HCT116 (cell line): ENCODE results near the gene MRPL42. TPM values are rescaled to one million over a fixed set of nuclear protein-coding genes. Genes with fewer than 3 reads are reported as not detected.

Experiments used
- ATAC-seq: fragments of 200-7000 bp; cut with Tn5 transposase; 2 replicates; pipeline ENCODE4 v1.9.1; 2020; ENCODE audit warnings: mild to moderate bottlenecking, moderate library complexity
- BruUV-seq: library from RNA; stranded (reverse); fragments of 400-500 nt; replicated peaks from 2 replicates; lab custom pipeline; 2021; lab: Mats Ljungman, UMichigan
- CTCF ChIA-PET: fragments of 300-600 bp; sonication (Branson Sonifier 250); formaldehyde crosslinking; loops from one replicate; lab custom pipeline; 2021; ENCODE audit warnings: antibody characterized with exemption; lab: Charles Lee
- POLR2A ChIA-PET: fragments of 300-600, 350-600 bp; sonication (Branson Sonifier 250); formaldehyde crosslinking; loops from one replicate; lab custom pipeline; 2021; ENCODE audit warnings: antibody characterized with exemption; lab: Charles Lee
- RAD21 ChIA-PET, 2 experiments: fragments of 300-600 bp; sonication (Branson Sonifier 250); formaldehyde crosslinking; loops; one replicate each; lab custom pipeline; 2023; ENCODE audit warnings: low total read pairs in 2 of 2; ENCODE audit not compliant: uncharacterized antibody in 2 of 2, unreplicated experiment in 2 of 2, low non-redundant PET in 1 of 2; lab: Charles Lee
- DNase-seq: peaks from one replicate; pipeline ENCODE4 v3.0.0-alpha.2; 2010; ENCODE audit warnings: low read depth, low spot score
- H2AFZ ChIP-seq: fragments of 200-600 bp; shearing (Covaris generic), sonication (generic); 2 replicates; pipeline ENCODE4 v1.6.1; 2017; ENCODE audit warnings: low read depth, mixed run types, mixed read lengths, antibody characterized with exemption, low read length; ENCODE audit not compliant: poor library complexity, severe bottlenecking
- H3K27ac ChIP-seq: 2 replicates; pipeline ENCODE4 v1.5.1; 2012; ENCODE audit warnings: low read depth, low read length
- H3K27me3 ChIP-seq: fragments of 200-600 bp; sonication (generic); 2 replicates; pipeline ENCODE4 v1.6.1; 2016; ENCODE audit warnings: mixed run types, low read length, mixed read lengths; ENCODE audit not compliant: insufficient read depth
- H3K36me3 ChIP-seq, 2 experiments: fragments of 200-500 bp in 1 of 2; fragments of 200-600 bp in 1 of 2; sonication (Bioruptor generic) in 1 of 2; sonication (generic) in 1 of 2; 2 replicates each; pipeline versions ENCODE4 v1.5.1 to v1.6.1; 2014 to 2016; ENCODE audit warnings: low read length in 2 of 2, inconsistent platforms in 1 of 2, mixed read lengths in 1 of 2, mixed run types in 1 of 2; ENCODE audit not compliant: insufficient read depth in 2 of 2, control insufficient read depth in 1 of 2
- H3K4me1 ChIP-seq, 2 experiments: fragments of 200-600 bp in 1 of 2; sonication (generic) in 1 of 2; 2 replicates each; pipeline versions ENCODE4 v1.5.1 to v1.6.1; 2012 to 2017; ENCODE audit warnings: low read length in 2 of 2, inconsistent platforms in 1 of 2, mild to moderate bottlenecking in 1 of 2, mixed read lengths in 1 of 2, mixed run types in 1 of 2, moderate library complexity in 1 of 2; ENCODE audit not compliant: insufficient read depth in 2 of 2, control insufficient read depth in 1 of 2
- H3K4me2 ChIP-seq: fragments of 200-600 bp; sonication (generic); 2 replicates; pipeline ENCODE4 v1.6.1; 2017; ENCODE audit warnings: mixed run types, low read length, mixed read lengths
- H3K4me3 ChIP-seq, 2 experiments: fragments of 200-600 bp in 1 of 2; sonication (generic) in 1 of 2; replicated peaks in 1 of 2; 2 replicates each; pipeline ENCODE4 v1.5.1; 2011 to 2016; ENCODE audit warnings: low read length in 2 of 2, control low read depth in 1 of 2, low read depth in 1 of 2, mild to moderate bottlenecking in 1 of 2, mixed read lengths in 1 of 2, mixed run types in 1 of 2
- H3K79me2 ChIP-seq: fragments of 200-600 bp; sonication (generic); 2 replicates; pipeline ENCODE4 v1.6.1; 2017; ENCODE audit warnings: mild to moderate bottlenecking, mixed run types, low read length, moderate library complexity, mixed read lengths; ENCODE audit not compliant: insufficient read depth
- H3K9ac ChIP-seq: fragments of 200-600 bp; sonication (generic); 2 replicates; pipeline ENCODE4 v1.6.1; 2016; ENCODE audit warnings: low read length, mixed read lengths
- H3K9me2 ChIP-seq: fragments of 200-600 bp; sonication (generic), shearing (Covaris generic); 2 replicates; pipeline ENCODE4 v1.6.1; 2017; ENCODE audit warnings: mixed run types, mild to moderate bottlenecking, moderate library complexity; ENCODE audit not compliant: insufficient read depth
- H3K9me3 ChIP-seq, 2 experiments: fragments of 200-500 bp in 1 of 2; fragments of 200-600 bp in 1 of 2; sonication (Bioruptor generic) in 1 of 2; sonication (generic) in 1 of 2; 2 replicates each; pipeline ENCODE4 v1.6.1; 2014 to 2017; ENCODE audit warnings: low read length in 2 of 2, mixed read lengths in 2 of 2, inconsistent platforms in 1 of 2, low read depth in 1 of 2, mild to moderate bottlenecking in 1 of 2, mixed run types in 1 of 2, moderate library complexity in 1 of 2; ENCODE audit not compliant: control insufficient read depth in 1 of 2, insufficient read depth in 1 of 2
- H4K20me1 ChIP-seq: fragments of 200-600 bp; sonication (generic), shearing (Covaris generic); 2 replicates; pipeline ENCODE4 v1.6.1; 2017; ENCODE audit warnings: mixed run types, mild to moderate bottlenecking, moderate library complexity; ENCODE audit not compliant: insufficient read depth
- ATF3 ChIP-seq: IDR thresholded peaks from 2 replicates; pipeline ENCODE4 v1.6.1; 2012
- CEBPB ChIP-seq: IDR thresholded peaks from 2 replicates; pipeline ENCODE4 v1.6.1; 2012; ENCODE audit warnings: low read depth
- ELF1 ChIP-seq: IDR thresholded peaks from 2 replicates; pipeline ENCODE4 v1.6.1; 2012; ENCODE audit warnings: low read depth, borderline replicate concordance
- EZH2 ChIP-seq: fragments of 200-600 bp; sonication (generic); IDR thresholded peaks from 2 replicates; pipeline ENCODE4 v1.6.1; 2017; ENCODE audit warnings: antibody characterized with exemption, mixed run types
- EZH2phosphoT487 ChIP-seq: fragments of 200-600 bp; IDR thresholded peaks from 2 replicates; pipeline ENCODE4 v1.6.1; 2018; ENCODE audit warnings: antibody characterized with exemption, borderline replicate concordance
- FOSL1 ChIP-seq: IDR thresholded peaks from 2 replicates; pipeline ENCODE4 v1.6.1; 2012; ENCODE audit warnings: low read depth
- JUND ChIP-seq: IDR thresholded peaks from 2 replicates; pipeline ENCODE4 v1.6.1; 2012
- MAX ChIP-seq: IDR thresholded peaks from 2 replicates; pipeline ENCODE4 v1.6.1; 2012
- POLR2A ChIP-seq: IDR thresholded peaks from 2 replicates; pipeline ENCODE4 v1.7.0; 2011; ENCODE audit warnings: borderline replicate concordance; ENCODE audit not compliant: insufficient read depth, insufficient read length; ENCODE audit errors: extremely low read depth
- POLR2AphosphoS5 ChIP-seq: IDR thresholded peaks from 2 replicates; pipeline ENCODE4 v1.6.1; 2011; ENCODE audit warnings: mild to moderate bottlenecking, low read depth, low read length, moderate library complexity
- RAD21 ChIP-seq: IDR thresholded peaks from 2 replicates; pipeline ENCODE4 v1.6.1; 2012; ENCODE audit warnings: low read depth, mild to moderate bottlenecking
- REST ChIP-seq: IDR thresholded peaks from 2 replicates; pipeline ENCODE4 v1.6.1; 2012; ENCODE audit warnings: low read depth
- SIN3A ChIP-seq: IDR thresholded peaks from 2 replicates; pipeline ENCODE4 v1.6.1; 2012; ENCODE audit warnings: low read depth
- SP1 ChIP-seq: IDR thresholded peaks from 2 replicates; pipeline ENCODE4 v1.6.1; 2012; ENCODE audit warnings: low read depth
- TCF7L2 ChIP-seq: IDR thresholded peaks from 2 replicates; pipeline ENCODE4 v1.7.0; 2011; ENCODE audit warnings: borderline replicate concordance, inconsistent platforms; ENCODE audit not compliant: insufficient read depth, insufficient read length; ENCODE audit errors: extremely low read depth
- YY1 ChIP-seq: IDR thresholded peaks from 2 replicates; pipeline ENCODE4 v1.6.1; 2011; ENCODE audit warnings: low read length, low read depth, moderate library complexity, mild to moderate bottlenecking; ENCODE audit not compliant: insufficient replicate concordance; ENCODE audit errors: extremely low read depth
- ZBTB33 ChIP-seq: IDR thresholded peaks from 2 replicates; pipeline ENCODE4 v1.6.1; 2011; ENCODE audit warnings: mild to moderate bottlenecking, low read length, moderate library complexity; ENCODE audit not compliant: insufficient replicate concordance; ENCODE audit errors: extremely low read depth
- ZFX ChIP-seq: fragments of 450-650 bp; IDR thresholded peaks from 2 replicates; pipeline ENCODE4 v1.6.1; 2017
- ZNF274 ChIP-seq: fragments of 200-500 bp; sonication (Bioruptor generic); IDR thresholded peaks from 2 replicates; pipeline ENCODE4 v1.6.1; 2014; ENCODE audit warnings: mild to moderate bottlenecking, low read depth, low read length, inconsistent platforms
- intact Hi-C: fragments of 100-400 bp; cut with micrococcal nuclease; formaldehyde crosslinking; loops from 2 replicates; pipeline ENCODE4 v1.10.0; 2022
- total RNA-seq: library from RNA; stranded (reverse); gene quantifications from one replicate; pipeline ENCODE4 v1.2.1, GENCODE V29; 2021; ENCODE audit not compliant: unreplicated experiment

Gene MRPL42
- total RNA-seq, 1 experiment from 2014 or later, result 120 TPM

- H3K36me3 ChIP-seq, result no peaks in the 10 kb centered on the region
- no peak overlapping the region for H3K4me2 ChIP-seq
- H3K27ac ChIP-seq, result no peak overlapping the region
- H2AFZ ChIP-seq, result peak overlapping the region; percentile 20
- RAD21 ChIA-PET, result no interaction called here
- POLR2A ChIA-PET, result no interaction called here
- CTCF ChIA-PET, result no interaction called here
- no peak overlapping the region for H3K4me3 ChIP-seq
- H4K20me1 ChIP-seq, result no peaks in the 10 kb centered on the region
- no TSS peak for BruUV-seq
- no peak overlapping the region for H3K9ac ChIP-seq
- TF ChIP-seq ZFX (no peak), CEBPB (no peak), POLR2AphosphoS5 (no peak), TCF7L2 (no peak), EZH2 (no peak), POLR2A (no peak), RAD21 (no peak), ZBTB33 (no peak), JUND (no peak), ZNF274 (no peak), REST (no peak), EZH2phosphoT487 (no peak), FOSL1 (no peak), YY1 (no peak), ATF3 (no peak), ELF1 (no peak), SIN3A (no peak), MAX (no peak), SP1 (no peak)
- H3K9me2 ChIP-seq, result no peaks in the 10 kb centered on the region
- intact Hi-C loops, result no loop called here
- no peaks in the 10 kb centered on the region for H3K27me3 ChIP-seq
- DNase-seq (no peak), ATAC-seq (no peak)
- H3K79me2 ChIP-seq, result no peaks in the 10 kb centered on the region
- H3K4me1 ChIP-seq, result no peaks in the 10 kb centered on the region
- H3K9me3 ChIP-seq, result 0 out of 4 replicates have a peak, but pooled peaks cover 0 to under 1% of the 10 kb centered on the region in 2 experiments
These were observed 11.2 kb upstream of the MRPL42 start for GRCh38 chr12:93456077-93456476.
